HepG2 (cell line): ENCODE results near the gene JAZF1. TPM values are rescaled to one million over a fixed set of nuclear protein-coding genes. Genes with fewer than 3 reads are reported as not detected.

Experiments
- ATAC-seq: fragments of 200-7000 bp; cut with Tn5 transposase; 3 replicates; pipeline ENCODE4 v1.9.1; 2020; ENCODE audit warnings: mild to moderate bottlenecking, moderate library complexity
- BruUV-seq: library from RNA; stranded (reverse); fragments of 400-500 nt; replicated peaks from 2 replicates; lab custom pipeline; 2021; lab: Mats Ljungman, UMichigan
- CTCF ChIA-PET: fragments of 300-600 bp; formaldehyde crosslinking; extraction: SDS; loops from one replicate; lab custom pipeline; 2021; ENCODE audit warnings: low total read pairs, inconsistent platforms, low intra/inter-chr PET ratio; lab: Yijun Ruan, JAX
- POLR2A ChIA-PET: fragments of 350-600 bp; sonication (Branson Sonifier 250); formaldehyde crosslinking; loops from one replicate; lab custom pipeline; 2020; ENCODE audit warnings: antibody characterized with exemption, inconsistent platforms; lab: Yijun Ruan, JAX
- DNase-seq: peaks from one replicate; pipeline ENCODE4 v3.0.0-alpha.2; 2015; ENCODE audit warnings: low spot score
- FAIRE-seq: peaks from 3 replicates; lab custom pipeline; 2011; peaks lifted over from hg19 to GRCh38; lab: Jason Lieb, UNC
- H2AFZ ChIP-seq: one replicate; pipeline ENCODE4 v1.6.1; 2011; ENCODE audit warnings: low read length, inconsistent platforms
- H3K27ac ChIP-seq: fragments of 300-600 bp; 3 replicates; pipeline ENCODE4 v1.8.0; 2011; ENCODE audit warnings: mixed run types, mild to moderate bottlenecking, mixed read lengths, low read length, inconsistent platforms; ENCODE audit not compliant: insufficient read depth; ENCODE audit errors: extremely low read length
- H3K27me3 ChIP-seq, 2 experiments: fragments of 200-600 bp in 1 of 2; 2 replicates in 1 of 2; 3 replicates in 1 of 2; pipeline versions ENCODE4 v1.6.0 to v1.8.0; 2011; ENCODE audit warnings: low read length in 2 of 2, mild to moderate bottlenecking in 2 of 2, moderate library complexity in 2 of 2, inconsistent platforms in 1 of 2; ENCODE audit not compliant: insufficient read depth in 2 of 2, control insufficient read depth in 1 of 2
- H3K36me3 ChIP-seq, 2 experiments: fragments of 200-600 bp in 1 of 2; replicated peaks in 1 of 2; 2 replicates in 1 of 2; 3 replicates in 1 of 2; pipeline versions ENCODE4 v1.5.1 to v1.8.0; 2011; ENCODE audit warnings: low read length in 2 of 2, inconsistent platforms in 1 of 2; ENCODE audit not compliant: insufficient read depth in 2 of 2, control insufficient read depth in 1 of 2
- H3K4me1 ChIP-seq: 2 replicates; pipeline ENCODE4 v1.5.1; 2012; ENCODE audit warnings: low read length, inconsistent platforms; ENCODE audit not compliant: insufficient read depth
- H3K4me2 ChIP-seq: 2 replicates; pipeline ENCODE4 v1.6.0; 2011; ENCODE audit warnings: low read depth, low read length, inconsistent platforms
- H3K4me3 ChIP-seq, 3 experiments: fragments of 200-600 bp in 1 of 3; sonication (generic), shearing (Covaris generic) in 1 of 3; replicated peaks in 1 of 3; 2 replicates each; pipeline ENCODE4 v1.5.1; 2011 to 2016; ENCODE audit warnings: low read length in 3 of 3, inconsistent platforms in 2 of 3, low read depth in 2 of 3, mild to moderate bottlenecking in 2 of 3, control low read depth in 1 of 3, mixed read lengths in 1 of 3; ENCODE audit not compliant: insufficient read depth in 1 of 3
- H3K79me2 ChIP-seq: one replicate; pipeline ENCODE4 v1.6.1; 2011; ENCODE audit warnings: low read length, inconsistent platforms; ENCODE audit not compliant: insufficient read depth
- H3K9ac ChIP-seq: 2 replicates; pipeline ENCODE4 v1.6.0; 2011; ENCODE audit warnings: mild to moderate bottlenecking, low read depth, low read length, inconsistent platforms; ENCODE audit not compliant: insufficient read depth
- H3K9me3 ChIP-seq: 2 replicates; pipeline ENCODE4 v1.5.1; 2012; ENCODE audit warnings: mild to moderate bottlenecking, low read length
- H4K20me1 ChIP-seq: 2 replicates; pipeline ENCODE4 v1.6.0; 2011; ENCODE audit warnings: inconsistent platforms, mild to moderate bottlenecking, low read length, moderate library complexity; ENCODE audit not compliant: insufficient read depth
- AFF4 ChIP-seq: sonication (generic); formaldehyde crosslinking; IDR thresholded peaks from 2 replicates; pipeline ENCODE4 v1.4.0; 2020; ENCODE audit warnings: missing genetic modification reagents
- KAT2B ChIP-seq: fragments of 150-350 bp; IDR thresholded peaks from 2 replicates; pipeline ENCODE4 v1.6.1; 2014; ENCODE audit warnings: low read depth, low read length, borderline replicate concordance
- MYC ChIP-seq: sonication (generic); formaldehyde crosslinking; IDR thresholded peaks from 2 replicates; pipeline ENCODE4 v1.9.0; 2021; ENCODE audit warnings: missing genetic modification reagents, borderline replicate concordance
- RAD21 ChIP-seq: fragments of 450-650 bp; formaldehyde crosslinking; IDR thresholded peaks from 2 replicates; pipeline ENCODE4 v1.5.0; 2020; ENCODE audit warnings: mild to moderate bottlenecking
- REST ChIP-seq, 2 experiments: IDR thresholded peaks; 2 replicates each; pipeline ENCODE4 v1.6.1; 2011 to 2012; ENCODE audit warnings: low read length in 2 of 2, borderline replicate concordance in 1 of 2, low read depth in 1 of 2, mild to moderate bottlenecking in 1 of 2, moderate library complexity in 1 of 2
- SETDB1 ChIP-seq: sonication (generic); formaldehyde crosslinking; IDR thresholded peaks from 2 replicates; pipeline ENCODE4 v1.5.1; 2020; ENCODE audit warnings: missing genetic modification reagents, mild to moderate bottlenecking, borderline replicate concordance
- ZNF317 ChIP-seq: sonication (generic); formaldehyde crosslinking; IDR thresholded peaks from 2 replicates; pipeline ENCODE4 v1.5.0; 2020; ENCODE audit warnings: mild to moderate bottlenecking, missing genetic modification reagents
- ZNF501 ChIP-seq: sonication (generic); formaldehyde crosslinking; IDR thresholded peaks from 2 replicates; pipeline ENCODE4 v1.5.1; 2020; ENCODE audit warnings: mild to moderate bottlenecking, moderate library complexity, missing genetic modification reagents
- ZNF639 ChIP-seq: conservative IDR thresholded peaks from 2 replicates; pipeline ENCODE4 v1.6.1; 2018; ENCODE audit warnings: missing genetic modification reagents
- ZNF883 ChIP-seq: sonication (generic); formaldehyde crosslinking; IDR thresholded peaks from 2 replicates; pipeline ENCODE4 v1.5.1; 2020; ENCODE audit warnings: mild to moderate bottlenecking, missing genetic modification reagents; ENCODE audit errors: not compliant biosample characterization
- WGBS: methylation state at CpG from one replicate; pipeline ENCODE4 v1.1.6; 2017; ENCODE audit warnings: low lambda C conversion rate; 5-methylcytosine and 5-hydroxymethylcytosine counted together
- in situ Hi-C: cut with HindIII; loops from 2 replicates; pipeline ENCODE4 v1.10.0; 2017; ENCODE audit warnings: low pct_unique_long_range_greater_than_20kb; ENCODE audit not compliant: extremely low pct_ligation_motif_present
- intact Hi-C: fragments of 100-400 bp; cut with micrococcal nuclease; formaldehyde crosslinking; loops from one replicate; pipeline ENCODE4 v1.10.0; 2022; ENCODE audit not compliant: unreplicated experiment
- polyA plus RNA-seq, 8 experiments: library from polyadenylated mRNA; depleted of rRNA in 3 of 8; stranded (reverse) in 7 of 8; unstranded in 1 of 8; fragments of >200 nt; fragmentation: Illumina TruSeq in 4 of 8; extraction: Trizol in 4 of 8; gene quantifications; 2 replicates each; pipeline versions ENCODE4 v1.2.1 to v1.2.3, GENCODE V29; 2011 to 2016; ENCODE audit warnings: low read depth in 4 of 8, missing spikeins in 1 of 8, mixed read lengths in 1 of 8; ENCODE audit not compliant: insufficient read depth in 1 of 8
- total RNA-seq, 5 experiments: library from RNA; depleted of rRNA; stranded (reverse); fragments of >200 nt; fragmentation: Illumina TruSeq; extraction: Trizol; gene quantifications; 2 replicates each; pipeline ENCODE4 v1.2.3, GENCODE V29; 2016; ENCODE audit warnings: low read depth in 1 of 5

Gene JAZF1
- total and polyA plus RNA-seq, 2 of the 13 experiments (the other 11 are each of a cell fraction or from before 2014, with no cell fraction given) = not detected

- ChIA-PET CTCF (no interaction called here), POLR2A (no interaction called here)
- ATAC-seq = no peak
- in situ Hi-C loops (no loop called here), intact Hi-C loops (no loop called here)
- WGBS = 8% methylated on average over 1 of the region's 1 CpG
- Histone ChIP-seq H3K27me3 (no peaks in the 10 kb centered on the region), H3K9ac (no peak overlapping the region), H2AFZ (no peak overlapping the region), H3K4me1 (no peaks in the 10 kb centered on the region), H3K79me2 (no peaks in the 10 kb centered on the region), H3K27ac (no peak overlapping the region), H3K4me2 (no peak overlapping the region), H3K9me3 (no peaks in the 10 kb centered on the region), H4K20me1 (no peaks in the 10 kb centered on the region), H3K4me3 (no peak overlapping the region), H3K36me3 (no peaks in the 10 kb centered on the region)
- FAIRE-seq = no peak
- TF ChIP-seq ZNF317 (CRISPR knock-in tag) (no peak), AFF4 (CRISPR knock-in tag) (no peak), ZNF501 (CRISPR knock-in tag) (no peak), RAD21 (CRISPR knock-in tag) (no peak), MYC (no peak), ZNF639 (CRISPR knock-in tag) (no peak), KAT2B (no peak), REST (IDR thresholded peaks at IDR 0.05; ENCODE audit: borderline replicate concordance in 1 of 2, low read depth in 1 of 2, low read length in 2 of 2) (no peak), SETDB1 (CRISPR knock-in tag) (no peak), ZNF883 (no peak)
- DNase-seq = no peak
- no TSS peak for BruUV-seq
Observed at GRCh38 chr7:28005847-28006231, 174.8 kb downstream of the JAZF1 start.
